B cell (primary cell): ENCODE measurements around the gene PER1. TPM values are rescaled to one million over a fixed set of nuclear protein-coding genes. Genes with fewer than 3 reads are reported as not detected.

Experiments used
- ATAC-seq: fragments of 200-7000 bp; cut with Tn5 transposase; one replicate; pipeline ENCODE4 v1.10.0; 2021; ENCODE audit warnings: low read depth, mild to moderate bottlenecking, moderate number of reproducible peaks, moderate library complexity
- CTCF ChIA-PET: fragments of 350-600 bp; sonication (Branson Sonifier 250); formaldehyde crosslinking; loops from one replicate; lab custom pipeline; 2021; ENCODE audit warnings: antibody characterized with exemption, inconsistent platforms; lab: Charles Lee
- POLR2A ChIA-PET: fragments of 350-600 bp; sonication (Branson Sonifier 250); formaldehyde crosslinking; loops from one replicate; lab custom pipeline; 2021; ENCODE audit warnings: antibody characterized with exemption; lab: Charles Lee
- DNase-seq: peaks from one replicate; pipeline ENCODE4 v3.0.0; 2013
- H2AFZ ChIP-seq: 2 replicates; pipeline ENCODE4 v1.6.1; 2012; ENCODE audit warnings: mild to moderate bottlenecking, low read depth, low read length; ENCODE audit not compliant: insufficient read depth, poor library complexity, severe bottlenecking
- H3K27ac ChIP-seq, 2 donors: 1 replicate in 1 of 2; 2 replicates in 1 of 2; pipeline ENCODE4 v1.5.1; 2012 to 2013; ENCODE audit warnings: low read length in 2 of 2, mild to moderate bottlenecking in 2 of 2, moderate library complexity in 1 of 2
- H3K27me3 ChIP-seq, 4 experiments: fragments of 200-600 bp in 1 of 4; sonication (generic) in 1 of 4; replicated peaks in 1 of 4; 1 replicate in 2 of 4; 2 replicates in 2 of 4; pipeline versions ENCODE4 v1.6.1 to v1.7.0; 2013 to 2016; ENCODE audit warnings: low read length in 3 of 4, mild to moderate bottlenecking in 2 of 4, mixed read lengths in 1 of 4, moderate library complexity in 1 of 4; ENCODE audit not compliant: insufficient read depth in 4 of 4, control insufficient read depth in 3 of 4; ENCODE audit errors: control extremely low read depth in 1 of 4
- H3K36me3 ChIP-seq, 2 experiments: replicated peaks in 1 of 2; 1 replicate in 1 of 2; 2 replicates in 1 of 2; pipeline versions ENCODE4 v1.6.1 to v1.7.1; 2013; ENCODE audit warnings: low read length in 1 of 2; ENCODE audit not compliant: insufficient read depth in 2 of 2, control insufficient read depth in 1 of 2; ENCODE audit errors: control extremely low read depth in 1 of 2, extremely low read depth in 1 of 2
- H3K4me1 ChIP-seq, 2 donors: fragments of 200-600 bp in 1 of 2; sonication (generic) in 1 of 2; 1 replicate in 1 of 2; 2 replicates in 1 of 2; pipeline versions ENCODE4 v1.5.1 to v1.6.1; 2013 to 2017; ENCODE audit warnings: low read length in 2 of 2; ENCODE audit not compliant: control insufficient read depth in 2 of 2, insufficient read depth in 2 of 2
- H3K4me2 ChIP-seq: replicated peaks from 2 replicates; pipeline ENCODE3; 2012; ENCODE audit warnings: mild to moderate bottlenecking, low read depth, low read length; ENCODE audit not compliant: poor library complexity, severe bottlenecking
- H3K4me3 ChIP-seq, 5 experiments: fragments of 200-600 bp in 1 of 5; sonication (generic) in 1 of 5; 1 replicate in 3 of 5; 2 replicates in 2 of 5; pipeline versions ENCODE4 v1.5.1 to v1.7.0; 2011 to 2016; ENCODE audit warnings: low read length in 4 of 5, mild to moderate bottlenecking in 4 of 5, low read depth in 2 of 5, control low read depth in 1 of 5, moderate library complexity in 1 of 5; ENCODE audit not compliant: insufficient read depth in 1 of 5; ENCODE audit errors: control extremely low read depth in 1 of 5, extremely low read depth in 1 of 5
- H3K79me2 ChIP-seq: fragments of 200-600 bp; sonication (generic); one replicate; pipeline ENCODE4 v1.6.0; 2016; ENCODE audit warnings: low read length; ENCODE audit not compliant: control insufficient read depth, insufficient read depth
- H3K9ac ChIP-seq: fragments of 200-600 bp; sonication (generic); 2 replicates; pipeline ENCODE4 v1.6.1; 2017; ENCODE audit warnings: mild to moderate bottlenecking, low read length, moderate library complexity
- H3K9me3 ChIP-seq, 3 donors: one replicate each; pipeline versions ENCODE4 v1.6.1 to v1.7.1; 2013; ENCODE audit warnings: low read length in 2 of 3; ENCODE audit not compliant: control insufficient read depth in 2 of 3, insufficient read depth in 1 of 3; ENCODE audit errors: control extremely low read depth in 1 of 3
- H4K20me1 ChIP-seq: 2 replicates; pipeline ENCODE4 v1.6.0; 2012; ENCODE audit warnings: mild to moderate bottlenecking, low read length; ENCODE audit not compliant: insufficient read depth, control insufficient read depth, poor library complexity, severe bottlenecking
- H3K27ac Mint-ChIP-seq: one replicate; pipeline ENCODE4 v1.8.0; 2021; ENCODE audit warnings: mixed read lengths
- H3K27me3 Mint-ChIP-seq: one replicate; pipeline ENCODE4 v1.8.0; 2021; ENCODE audit warnings: mixed read lengths
- H3K4me1 Mint-ChIP-seq: one replicate; pipeline ENCODE4 v1.8.0; 2021; ENCODE audit warnings: mixed read lengths
- H3K4me3 Mint-ChIP-seq: one replicate; pipeline ENCODE4 v1.8.0; 2021; ENCODE audit warnings: mixed read lengths
- H3K9me3 Mint-ChIP-seq: one replicate; pipeline ENCODE4 v1.8.0; 2022; ENCODE audit warnings: mixed read lengths; ENCODE audit not compliant: insufficient read depth
- EZH2 ChIP-seq: IDR thresholded peaks from 2 replicates; pipeline ENCODE4 v1.6.1; 2012; ENCODE audit warnings: borderline replicate concordance, low read depth, mild to moderate bottlenecking, moderate library complexity, low read length; ENCODE audit not compliant: insufficient read depth, poor library complexity, severe bottlenecking
- WGBS: methylation state at CpG from one replicate; pipeline ENCODE4 v1.1.5; 2013; ENCODE audit warnings: missing lambda C conversion rate; ENCODE audit not compliant: insufficient coverage; 5-methylcytosine and 5-hydroxymethylcytosine counted together
- intact Hi-C: fragments of 100-400 bp; cut with micrococcal nuclease; formaldehyde crosslinking; loops from one replicate; pipeline ENCODE4 v1.10.0; 2022
- polyA plus RNA-seq: library from polyadenylated mRNA; depleted of rRNA; stranded (reverse); fragments of >200 nt; gene quantifications from 2 replicates; pipeline ENCODE4 v1.2.3, GENCODE V29; 2012
- total RNA-seq, 2 donors: library from RNA; stranded (reverse); fragments of 120-200 nt in 1 of 2; gene quantifications; 1 replicate in 1 of 2; 2 replicates in 1 of 2; pipeline versions ENCODE4 v1.2.3 to v1.2.4, GENCODE V29; 2013 to 2022
- TF ChIP-seq, protein P1 (sequence below): fragments of 200-600 bp; IDR thresholded peaks from one replicate; pipeline ENCODE4 v1.8.0; 2022; ENCODE audit warnings: antibody characterized with exemption, mild to moderate bottlenecking

The PER1 gene
- total and polyA plus RNA-seq, 2 donors (not counting 1 experiment from before 2014, with no cell fraction given): 120 to 176 TPM

GRCh38 chr17:8123695-8124349 lies 28.4 kb downstream of the PER1 start, which contains the start of gene HES7:
TSS of gene HES7 (minus strand) at chr17:8124106. CDS start at chr17:8124084, 22 bp downstream.
- Histone ChIP-seq H3K4me2 (peak within 1 kb of the TSS; percentile 91), H3K79me2 (no peaks in the 10 kb centered on the region), H4K20me1 (peaks cover 34% of the 10 kb centered on the region), H3K4me3 (peak within 1 kb of the TSS in 4 of 5 experiments; percentile 70 to 85 (median 71)), H3K9me3 (peaks cover 0 to 21% (median 0%) of the 10 kb centered on the region in 3 donors), H3K36me3 (no peaks in the 10 kb centered on the region), H3K9ac (peak within 1 kb of the TSS; percentile 83), H3K27me3 (peaks cover 0 to 47% (median 20%) of the 10 kb centered on the region in 4 experiments), H2AFZ (peak within 1 kb of the TSS; percentile 54), H3K4me1 (peaks cover 57 to 70% of the 10 kb centered on the region in 2 donors), H3K27ac (no peak within 1 kb of the TSS)
- peak within 1 kb of the TSS; percentile 94 for H3K4me3 Mint-ChIP-seq
- no peaks in the 10 kb centered on the region for H3K9me3 Mint-ChIP-seq
- under 1% methylated on average over 26 of the region's 29 CpGs for WGBS
- H3K27me3 Mint-ChIP-seq: peaks cover 39% of the 10 kb centered on the region
- TF ChIP-seq, protein P1, sequence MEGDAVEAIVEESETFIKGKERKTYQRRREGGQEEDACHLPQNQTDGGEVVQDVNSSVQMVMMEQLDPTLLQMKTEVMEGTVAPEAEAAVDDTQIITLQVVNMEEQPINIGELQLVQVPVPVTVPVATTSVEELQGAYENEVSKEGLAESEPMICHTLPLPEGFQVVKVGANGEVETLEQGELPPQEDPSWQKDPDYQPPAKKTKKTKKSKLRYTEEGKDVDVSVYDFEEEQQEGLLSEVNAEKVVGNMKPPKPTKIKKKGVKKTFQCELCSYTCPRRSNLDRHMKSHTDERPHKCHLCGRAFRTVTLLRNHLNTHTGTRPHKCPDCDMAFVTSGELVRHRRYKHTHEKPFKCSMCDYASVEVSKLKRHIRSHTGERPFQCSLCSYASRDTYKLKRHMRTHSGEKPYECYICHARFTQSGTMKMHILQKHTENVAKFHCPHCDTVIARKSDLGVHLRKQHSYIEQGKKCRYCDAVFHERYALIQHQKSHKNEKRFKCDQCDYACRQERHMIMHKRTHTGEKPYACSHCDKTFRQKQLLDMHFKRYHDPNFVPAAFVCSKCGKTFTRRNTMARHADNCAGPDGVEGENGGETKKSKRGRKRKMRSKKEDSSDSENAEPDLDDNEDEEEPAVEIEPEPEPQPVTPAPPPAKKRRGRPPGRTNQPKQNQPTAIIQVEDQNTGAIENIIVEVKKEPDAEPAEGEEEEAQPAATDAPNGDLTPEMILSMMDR: no peak
- peak; percentile 82 for TF ChIP-seq EZH2
- ChIA-PET CTCF (interaction anchor here (0.7 to 3.6 kb wide), 15 partner anchors 9 to 177 kb away, joined by 3 to 12 read pairs (median 6); partner anchors contain the start of gene CTC1), POLR2A (interaction anchor here (0.9 to 1.5 kb wide), 4 partner anchors 15 to 124 kb away, joined by 5 to 9 read pairs (median 6); partner anchors contain the start of gene CTC1)
- ATAC-seq (no peak), DNase-seq (no peak)
- intact Hi-C loops: no loop called here
- peaks cover 72% of the 10 kb centered on the region for H3K4me1 Mint-ChIP-seq
- peak within 1 kb of the TSS; percentile 94 for H3K27ac Mint-ChIP-seq
